Stimulated activated CD4-positive, alpha-beta T cell treated with anti-CD3 and anti-CD28 coated beads, Interleukin-15, amount 100 ng/mL, for 1 hour (primary cell): ENCODE data around the gene IMPG1.
"Not testable (repeated sequence)": the region's sequence is repeated elsewhere in the genome, so short reads cannot be mapped to it uniquely, and the experiment has no call there.

Experiments used
- DNase-seq, 2 donors: peaks; one replicate each; pipeline ENCODE4 v3.0.0-alpha.2; 2020; ENCODE audit warnings: low read depth in 1 of 2, low spot score in 1 of 2

The IMPG1 gene

GRCh38 chr6:75952128-75952527, 120.3 kb downstream of the IMPG1 start:
- DNase-seq, result no peak

- DNase-seq, result no peak
Measured at GRCh38 chr6:75947935-75948334, 124.5 kb downstream of the IMPG1 start.

- no peak for DNase-seq
Measured at GRCh38 chr6:75946146-75946831, 126.2 kb downstream of the IMPG1 start.

- no peak for DNase-seq
Measured at GRCh38 chr6:75943381-75943780, 129.1 kb downstream of the IMPG1 start.

- DNase-seq, result no peak
Measured at GRCh38 chr6:75941509-75941908, 131.0 kb downstream of the IMPG1 start.

GRCh38 chr6:75940564-75940963, 131.9 kb downstream of the IMPG1 start:
- no peak for DNase-seq

- no peak for DNase-seq
Measured at GRCh38 chr6:75937846-75938245, 134.6 kb downstream of the IMPG1 start.

- DNase-seq, result no peak
Measured at GRCh38 chr6:75936682-75937081, 135.8 kb downstream of the IMPG1 start.

- DNase-seq, result no peak
Measured at GRCh38 chr6:75935473-75935793, 137.0 kb downstream of the IMPG1 start.

- DNase-seq, result no peak
Measured at GRCh38 chr6:75934643-75935472, 137.6 kb downstream of the IMPG1 start.

GRCh38 chr6:75933387-75933975, 139.0 kb downstream of the IMPG1 start:
- DNase-seq, result no peak

GRCh38 chr6:75932067-75932466, 140.4 kb downstream of the IMPG1 start:
- DNase-seq, result no peak

GRCh38 chr6:75931011-75931680, 141.3 kb downstream of the IMPG1 start:
- no peak for DNase-seq

GRCh38 chr6:75926293-75927168, 145.9 kb downstream of the IMPG1 start:
- DNase-seq, result no peak

- no peak for DNase-seq
Measured at GRCh38 chr6:75922226-75922625, 150.2 kb downstream of the IMPG1 start.

- no peak for DNase-seq
Measured at GRCh38 chr6:75913040-75913439, 159.4 kb downstream of the IMPG1 start.

GRCh38 chr6:75907444-75907843, 165.0 kb downstream of the IMPG1 start:
- no peak for DNase-seq

GRCh38 chr6:75906871-75907270, 165.6 kb downstream of the IMPG1 start:
- DNase-seq, result no peak

- not testable (repeated sequence) for DNase-seq
Measured at GRCh38 chr6:75905129-75905528, 167.3 kb downstream of the IMPG1 start.

GRCh38 chr6:75900216-75900615, 172.2 kb downstream of the IMPG1 start:
- not testable (repeated sequence) for DNase-seq

- DNase-seq, result no peak
Measured at GRCh38 chr6:75896526-75896925, 175.9 kb downstream of the IMPG1 start.
